ENCODE measurements around the gene PARD3B.

GRCh38 chr2:205543937-205544702, 998.8 kb downstream of the PARD3B start:
- TF ChIP-seq CTCF (IDR thresholded peaks at IDR 0.05; ENCODE audit: insufficient read depth, low read length, poor library complexity, severe bottlenecking) (no peak), EZH2phosphoT487 (conservative IDR thresholded peaks at IDR 0.05; ENCODE audit: low read length) (no peak)

Data from SU-DHL-6 (cell line).